Stimulated activated CD8-positive, alpha-beta memory T cell treated with anti-CD3 and anti-CD28 coated beads, Interleukin-2, amount 100 ng/mL, for 48 hours (primary cell): ENCODE measurements around the gene LEMD2.
A peak's percentile ranks its signal among the peaks of the same experiment; 100 is the strongest.

ENCODE experiments used
- DNase-seq, 2 donors: peaks; one replicate each; pipeline ENCODE4 v3.0.0-alpha.2; 2020; ENCODE audit warnings: low read depth in 2 of 2

LEMD2 gene

DNA sequence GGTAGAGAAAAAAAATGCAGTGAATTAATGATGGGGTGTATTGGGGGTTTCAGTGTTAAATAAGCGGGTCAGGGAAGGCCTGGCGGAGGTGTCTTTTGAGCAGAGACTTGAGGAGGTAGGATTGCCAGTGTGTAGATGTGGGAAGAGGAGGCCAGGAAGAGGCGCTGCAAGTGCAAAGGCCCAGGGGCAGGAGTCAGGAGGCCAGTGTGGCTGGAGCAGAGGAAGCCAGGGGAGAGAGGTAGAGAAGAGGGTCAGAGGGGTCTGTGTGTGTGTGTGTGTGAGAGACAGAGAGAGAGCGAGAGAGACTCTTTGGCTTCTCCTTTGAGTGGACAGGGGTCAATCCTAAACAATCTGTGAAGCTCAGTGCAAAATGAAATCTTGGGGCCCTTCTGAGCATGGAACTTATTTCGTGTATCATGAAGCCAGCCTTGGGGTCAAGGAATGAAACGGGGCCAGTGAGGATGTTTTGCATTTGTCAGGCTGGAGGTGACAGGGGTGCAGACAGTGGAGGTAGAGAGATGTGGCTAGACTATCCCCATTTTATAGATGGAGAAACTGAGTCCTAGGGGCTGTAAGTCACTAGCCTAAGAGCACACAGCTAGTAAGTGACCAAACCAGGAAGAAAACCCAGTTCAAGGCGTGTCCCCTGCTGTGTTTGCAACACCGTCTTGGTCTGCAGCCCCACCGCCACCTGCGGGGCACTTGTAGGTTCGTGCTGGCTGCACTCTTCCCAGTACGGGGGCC lies 32.5 kb downstream of the LEMD2 start:
- DNase-seq, result no peak

- no peak for DNase-seq
Observed at GRCh38 chr6:33755070-33755869, 33.7 kb downstream of the LEMD2 start.

DNA sequence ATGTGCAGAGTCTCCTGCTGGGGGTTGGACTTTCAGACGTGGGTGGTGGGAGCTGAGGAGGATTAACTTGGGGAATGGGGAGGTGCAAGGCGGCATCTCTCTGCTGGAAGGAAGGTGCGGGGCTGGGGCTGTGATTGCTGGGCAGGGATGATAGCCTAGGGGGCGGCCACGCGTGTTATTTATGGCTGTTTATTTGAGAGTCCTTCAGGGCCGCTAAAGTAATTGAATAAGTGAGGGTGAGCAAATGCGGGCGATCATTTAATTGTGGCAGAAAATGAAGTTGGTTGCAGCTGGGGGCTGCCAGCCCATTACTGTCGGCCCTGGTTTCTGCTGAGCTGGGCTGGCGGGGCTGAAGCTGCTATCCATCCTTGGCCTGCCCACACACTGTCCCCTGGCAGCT lies 34.7 kb downstream of the LEMD2 start:
- no peak for DNase-seq

GRCh38 chr6:33752646-33753015 lies 36.3 kb downstream of the LEMD2 start:
- no peak for DNase-seq

DNA sequence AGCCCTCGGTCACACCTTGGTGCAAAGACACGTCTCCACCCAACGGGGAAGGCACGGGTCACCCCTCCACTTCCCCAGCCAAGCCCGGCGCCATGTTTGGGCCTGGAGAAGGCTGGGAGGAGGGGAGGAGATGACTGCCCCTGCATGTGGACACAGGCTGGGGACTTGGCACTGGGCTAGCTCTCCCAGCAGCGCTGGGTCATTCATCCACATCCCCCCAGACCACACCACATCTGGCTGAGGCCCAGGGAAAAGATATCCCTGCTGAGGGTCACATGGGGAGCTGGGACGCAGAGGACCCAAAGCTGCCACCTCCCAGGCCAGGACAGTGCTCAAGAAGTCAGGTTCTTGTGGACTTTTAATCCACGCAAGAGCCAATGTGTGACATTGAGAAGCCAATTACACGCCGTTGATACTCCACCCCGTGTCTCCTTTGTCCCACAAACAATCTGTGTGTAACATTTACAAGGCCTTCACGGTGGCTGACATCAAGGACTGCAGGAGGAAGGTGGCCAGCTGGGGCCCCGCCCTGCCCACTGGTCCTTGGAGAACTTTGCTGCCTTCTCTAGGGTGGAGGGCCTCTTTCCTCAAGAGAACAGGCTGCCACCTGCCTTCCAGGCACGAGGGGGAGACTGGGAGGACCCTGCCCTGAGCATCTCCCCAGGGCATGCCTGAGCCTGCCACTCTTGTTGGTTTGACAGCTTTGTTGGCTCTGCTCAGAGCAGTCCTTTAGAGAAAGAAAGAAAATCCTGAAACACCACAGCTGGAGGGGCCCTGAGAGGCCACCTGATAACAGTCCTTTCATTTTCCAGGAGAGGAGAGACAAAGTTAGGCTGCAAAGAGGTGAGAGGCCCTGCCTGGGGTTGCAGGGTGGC lies 36.9 kb downstream of the LEMD2 start:
- DNase-seq, result no peak

- no peak for DNase-seq
Observed at GRCh38 chr6:33750244-33750991, 38.5 kb downstream of the LEMD2 start.

GRCh38 chr6:33749401-33749800 lies 39.5 kb downstream of the LEMD2 start:
- no peak for DNase-seq

DNA sequence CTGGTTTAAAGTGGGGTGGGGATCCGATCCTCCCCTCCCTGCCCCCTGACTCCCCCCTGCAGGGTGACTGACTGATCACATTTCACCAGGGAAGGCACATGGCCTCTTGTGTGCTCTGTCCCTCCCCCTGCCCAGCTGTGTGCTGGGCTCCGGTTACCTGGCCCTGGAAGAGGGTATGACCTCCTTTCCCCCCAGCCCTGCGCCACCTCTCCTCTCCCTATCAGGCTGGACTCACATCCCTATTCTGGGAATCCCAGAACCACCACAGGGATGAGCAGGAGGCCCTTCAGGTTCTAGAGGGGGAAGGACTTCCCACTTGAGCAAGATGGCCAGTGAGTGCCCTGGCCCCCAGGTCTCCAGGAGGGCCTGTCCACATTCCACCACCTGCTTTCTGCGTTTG lies 40.1 kb downstream of the LEMD2 start:
- no peak for DNase-seq

DNA sequence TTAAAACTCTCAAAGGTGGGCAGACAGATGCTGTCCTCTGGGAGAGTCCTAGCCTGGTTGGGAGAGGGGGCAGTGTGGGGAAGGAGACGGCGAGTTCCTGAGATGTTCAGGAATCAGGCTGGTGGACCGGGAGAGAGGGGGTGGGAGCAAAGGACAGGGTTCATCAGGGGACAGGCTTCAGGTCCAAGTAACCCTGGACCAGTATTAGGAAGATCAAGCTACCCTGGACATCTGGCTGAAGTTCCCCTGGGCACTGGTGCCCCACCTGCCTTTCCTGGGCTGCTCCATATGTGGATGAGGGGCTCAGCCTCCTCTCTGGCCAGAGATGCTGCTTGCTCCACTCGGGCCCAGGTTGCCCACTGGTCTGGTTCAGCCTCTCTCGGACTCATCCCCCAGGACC lies 41.1 kb downstream of the LEMD2 start:
- DNase-seq, result no peak

DNA sequence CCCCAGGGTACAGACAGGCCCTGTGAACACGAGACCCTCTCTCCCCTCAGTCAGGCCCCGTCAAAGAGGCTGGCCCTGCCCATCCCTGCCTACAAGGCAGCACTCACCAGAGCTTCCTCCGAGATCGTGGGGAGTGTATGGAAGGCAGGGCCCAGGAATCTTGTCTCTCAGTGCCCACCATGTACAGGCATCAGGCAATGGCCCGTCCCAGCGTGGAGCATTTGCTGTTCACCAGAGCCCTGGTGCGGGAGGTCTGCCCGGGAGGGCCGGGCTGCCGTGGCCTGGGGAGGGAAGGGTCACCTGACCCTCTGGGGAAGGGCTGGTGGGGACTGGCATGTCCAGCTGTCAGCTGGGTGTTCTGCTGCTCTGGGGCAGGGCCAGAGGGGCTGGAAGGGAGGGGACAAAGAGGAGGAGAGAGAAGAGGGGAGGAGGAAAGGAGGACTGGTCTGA lies 42.3 kb downstream of the LEMD2 start, which contains the start of gene IP6K3:
Gene IP6K3 (minus strand): TSS at position 255 of the 450 bp plus-strand sequence. CDS start 11,429 bp downstream, outside the sequence.
- DNase-seq, result no peak

DNA sequence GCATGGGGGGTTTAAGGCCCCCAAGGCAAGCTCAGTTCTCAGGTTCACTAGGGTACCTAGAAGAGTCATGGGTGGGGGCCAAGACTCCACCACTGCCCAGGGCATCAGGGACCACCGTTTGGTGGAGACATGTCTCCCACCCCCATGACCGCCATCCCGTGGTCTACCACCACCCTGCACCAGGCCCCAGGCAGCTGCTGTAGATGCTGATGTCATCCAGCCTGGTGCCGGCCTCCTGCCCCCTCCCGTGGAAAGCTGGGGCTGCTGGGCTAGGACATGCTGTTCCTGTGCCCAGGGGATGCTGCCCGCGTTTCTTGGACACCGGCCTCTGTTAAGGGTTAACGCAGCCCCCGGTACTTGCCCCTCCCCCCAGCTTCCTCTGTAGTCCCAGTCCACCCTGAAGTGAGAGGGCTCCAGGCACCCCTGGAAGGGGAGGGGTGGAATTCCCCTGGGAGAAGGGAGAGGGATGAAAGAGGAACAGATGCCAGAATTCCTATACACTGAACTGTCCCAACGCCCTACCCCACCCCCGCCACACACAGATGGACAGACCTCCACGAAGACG lies 42.8 kb downstream of the LEMD2 start:
- no peak for DNase-seq

DNA sequence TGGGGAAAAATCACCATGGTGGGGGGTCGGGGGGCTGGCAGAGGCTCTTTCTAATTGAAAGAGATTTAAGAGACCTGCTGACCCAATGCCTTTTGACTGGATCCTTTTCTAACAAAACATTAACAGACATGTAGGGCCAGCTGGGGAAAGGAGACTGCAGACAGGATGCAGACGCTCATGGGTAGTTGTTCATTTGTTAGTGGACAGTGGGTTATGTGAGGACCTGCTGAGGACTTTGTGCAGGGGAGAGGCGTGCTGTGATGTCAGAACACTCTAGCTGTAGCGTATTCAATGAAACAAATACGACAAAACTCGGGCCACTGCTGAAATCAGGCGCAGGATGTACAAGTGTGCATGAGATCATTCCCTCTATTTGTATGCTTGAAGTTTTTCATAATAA lies 43.4 kb downstream of the LEMD2 start:
- DNase-seq, result no peak

DNA sequence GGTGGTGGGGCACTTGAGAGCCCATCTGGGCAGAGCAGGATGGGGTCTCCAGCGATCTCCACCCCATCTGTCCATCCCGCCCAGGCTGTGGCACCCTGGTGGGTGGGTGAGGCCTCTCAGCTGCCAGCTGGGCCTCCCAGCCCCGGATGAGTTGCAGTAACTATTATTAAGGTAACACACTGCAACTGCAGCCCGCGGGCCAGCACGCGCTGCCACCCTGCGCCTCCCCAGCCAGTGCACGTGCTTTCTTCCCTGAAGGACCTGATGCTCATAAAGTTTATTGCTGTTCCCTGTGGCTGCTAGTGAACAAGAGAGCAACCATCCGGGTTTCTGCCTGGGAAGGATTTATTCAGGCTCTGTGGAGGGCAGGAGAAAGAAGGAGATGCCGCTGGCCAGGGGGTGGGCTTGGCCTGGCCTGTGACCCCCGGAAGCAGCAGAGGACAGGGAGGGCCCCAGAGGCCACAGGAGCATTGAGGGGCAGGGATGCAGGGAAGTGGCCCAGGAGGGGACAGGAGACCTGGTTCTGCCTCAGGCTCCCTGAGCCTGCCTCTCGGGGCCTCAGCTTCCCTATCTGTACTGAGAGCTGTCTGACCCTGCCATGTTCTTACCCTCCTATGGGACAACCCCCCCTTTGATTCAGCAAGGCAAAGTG lies 43.9 kb downstream of the LEMD2 start:
- no peak for DNase-seq

GRCh38 chr6:33744001-33744848 lies 44.7 kb downstream of the LEMD2 start:
- peak; percentile 44 to 57 for DNase-seq

- DNase-seq, result no peak
Observed at GRCh38 chr6:33742837-33743236, 46.1 kb downstream of the LEMD2 start.

GRCh38 chr6:33742092-33742491 lies 46.8 kb downstream of the LEMD2 start:
- DNase-seq, result no peak

DNA sequence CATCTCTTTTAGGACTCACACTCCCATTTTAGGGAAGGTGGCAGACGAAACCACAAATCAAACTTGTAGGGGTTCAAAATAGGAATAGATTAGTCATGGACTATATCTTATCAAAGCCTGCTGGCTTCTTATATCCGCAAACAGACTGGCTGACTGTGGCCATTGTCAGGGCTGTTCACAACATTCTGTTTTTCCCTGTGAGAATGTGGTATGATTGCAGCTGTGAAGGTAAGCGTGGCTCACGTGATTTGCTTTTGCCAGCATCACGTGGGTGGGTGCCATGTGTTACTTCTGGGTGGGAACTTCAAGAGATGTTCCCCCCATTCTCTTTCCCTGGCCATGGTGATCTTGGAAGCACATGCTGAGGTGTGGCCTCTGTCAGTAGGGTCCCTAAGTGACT lies 48.1 kb downstream of the LEMD2 start:
- DNase-seq, result no peak

- DNase-seq, result no peak
Observed at GRCh38 chr6:33740204-33740608, 48.7 kb downstream of the LEMD2 start.

GRCh38 chr6:33739571-33739970 lies 49.4 kb downstream of the LEMD2 start:
- no peak for DNase-seq

DNA sequence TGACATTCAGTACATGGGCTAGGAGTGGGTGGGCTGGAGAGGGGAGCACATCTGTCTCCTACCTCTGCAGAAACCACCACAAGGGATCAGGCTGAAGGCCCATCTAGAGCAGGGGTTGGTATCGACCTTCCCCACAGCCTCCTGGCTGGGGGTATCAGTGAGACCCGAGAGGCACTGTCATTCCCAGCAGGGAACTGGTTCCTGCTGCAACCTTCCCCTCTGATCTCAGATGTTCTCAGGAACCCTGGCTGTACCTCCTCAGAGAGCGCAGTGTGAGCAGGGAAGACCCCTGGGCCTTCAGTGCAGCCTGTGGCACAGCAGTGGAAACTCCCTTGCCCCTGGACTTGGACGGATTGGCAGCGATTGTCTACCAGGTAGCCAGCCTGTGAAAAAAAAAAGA lies 50.1 kb downstream of the LEMD2 start:
- DNase-seq, result no peak
